Dedifferentiated amniotic fluid mesenchymal stem cell (primary cell): ENCODE measurements around the gene PDE7B.

ENCODE experiments used
- DNase-seq: peaks from one replicate; pipeline ENCODE4 v3.0.0-alpha.2; 2016; ENCODE audit errors: extremely low spot score

The PDE7B gene

DNA sequence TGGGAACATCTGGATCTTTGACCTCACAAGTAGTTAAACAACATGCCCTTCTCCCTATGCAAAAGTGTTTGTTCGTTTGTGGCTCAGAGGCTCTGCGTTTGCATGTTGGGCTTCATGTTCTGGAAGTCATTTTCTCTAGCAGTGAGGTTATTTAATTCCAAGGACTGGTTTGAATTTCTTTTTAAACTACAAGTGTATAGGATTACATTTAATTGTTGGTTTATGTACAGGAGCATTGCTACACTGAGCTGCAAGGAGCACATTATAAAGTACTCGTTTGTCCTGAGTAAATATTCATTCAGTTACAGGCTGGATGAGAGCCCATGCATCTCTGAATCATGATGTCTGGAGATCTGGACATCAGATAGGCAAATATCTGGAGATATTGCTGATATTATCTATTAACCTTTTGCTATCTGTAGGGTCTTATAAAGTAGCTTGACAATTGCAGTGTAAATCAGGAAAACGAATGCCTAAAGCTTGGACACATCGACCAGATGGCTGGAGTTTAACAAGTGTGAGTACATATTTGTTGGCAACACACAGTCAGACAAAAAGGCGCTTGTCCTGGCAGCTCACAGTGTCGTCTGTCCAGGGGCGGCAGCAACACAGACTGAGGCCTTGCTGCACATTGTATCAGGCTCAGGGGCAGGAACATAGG, 84.6 kb downstream of the PDE7B start:
- peak; percentile 58 for DNase-seq

- peak; percentile 93 for DNase-seq
Measured at GRCh38 chr6:135936606-135937005, 85.1 kb downstream of the PDE7B start.

DNA sequence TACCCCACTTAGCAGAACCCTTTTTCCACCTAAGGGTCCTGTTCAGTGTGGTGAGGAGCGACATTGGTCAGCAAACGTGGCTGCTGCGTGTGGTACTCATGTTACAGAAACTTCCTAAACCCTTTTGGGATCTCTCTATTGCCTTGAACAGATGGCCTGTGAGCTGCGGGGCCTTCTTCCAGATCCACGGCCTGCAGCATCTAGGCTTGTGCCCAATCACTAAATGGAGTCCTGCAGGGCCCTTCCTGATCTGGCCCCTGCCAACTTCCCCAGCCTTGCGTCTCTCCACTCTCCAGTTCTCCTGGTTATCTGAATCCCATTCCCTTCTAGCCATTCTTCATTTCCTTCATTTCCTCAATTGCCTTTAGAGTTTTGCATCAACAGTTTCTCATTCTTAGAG, 85.6 kb downstream of the PDE7B start:
- no peak for DNase-seq

DNA sequence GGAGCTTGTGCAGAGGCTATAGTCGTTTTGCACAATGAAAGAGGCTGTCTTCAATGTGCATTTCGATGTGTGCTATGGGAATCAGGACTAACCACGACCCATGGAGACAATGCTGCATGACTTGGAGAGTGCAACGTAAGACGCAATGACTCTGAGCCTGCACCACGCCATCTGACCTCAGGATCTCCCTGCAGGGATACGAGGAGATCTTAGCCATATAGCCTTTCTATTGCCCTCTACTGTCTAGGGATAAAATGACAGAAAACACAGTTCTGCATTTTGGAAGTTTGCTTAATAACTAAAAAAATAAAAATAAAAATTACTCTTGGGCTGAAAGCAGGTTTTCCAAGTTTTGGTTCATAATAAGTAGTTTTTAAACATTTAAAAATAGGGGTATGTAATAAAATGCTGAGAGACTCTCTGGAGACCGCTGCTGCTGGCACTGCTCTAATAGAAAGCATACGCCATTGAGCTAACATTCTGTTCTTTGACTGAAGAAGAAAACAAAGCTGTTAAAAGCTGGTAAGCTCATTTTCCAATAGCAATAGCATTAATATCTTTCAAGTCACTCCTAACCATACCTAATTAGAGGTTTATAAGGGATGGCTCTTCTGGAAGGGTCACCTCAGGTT, 87.2 kb downstream of the PDE7B start:
- no peak for DNase-seq

DNA sequence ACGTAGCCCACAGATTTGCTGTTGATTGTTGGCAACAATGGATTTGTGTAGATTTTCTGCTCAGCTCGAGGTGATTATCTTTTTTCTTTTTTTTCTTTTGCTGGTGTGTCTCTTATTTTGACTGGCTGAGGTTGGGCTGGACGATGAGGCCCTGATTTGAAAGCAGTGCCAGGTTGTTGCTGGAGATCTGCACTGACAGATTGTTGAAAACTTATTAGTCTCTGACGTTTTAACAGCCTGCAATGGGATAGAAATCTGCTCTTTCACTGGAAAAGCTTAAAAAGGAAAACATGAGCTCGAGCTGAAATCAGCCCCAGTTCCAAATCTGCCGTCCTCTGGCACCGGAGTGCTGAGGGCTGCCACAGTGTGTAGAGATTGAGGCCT, 87.7 kb downstream of the PDE7B start:
- DNase-seq = no peak

DNA sequence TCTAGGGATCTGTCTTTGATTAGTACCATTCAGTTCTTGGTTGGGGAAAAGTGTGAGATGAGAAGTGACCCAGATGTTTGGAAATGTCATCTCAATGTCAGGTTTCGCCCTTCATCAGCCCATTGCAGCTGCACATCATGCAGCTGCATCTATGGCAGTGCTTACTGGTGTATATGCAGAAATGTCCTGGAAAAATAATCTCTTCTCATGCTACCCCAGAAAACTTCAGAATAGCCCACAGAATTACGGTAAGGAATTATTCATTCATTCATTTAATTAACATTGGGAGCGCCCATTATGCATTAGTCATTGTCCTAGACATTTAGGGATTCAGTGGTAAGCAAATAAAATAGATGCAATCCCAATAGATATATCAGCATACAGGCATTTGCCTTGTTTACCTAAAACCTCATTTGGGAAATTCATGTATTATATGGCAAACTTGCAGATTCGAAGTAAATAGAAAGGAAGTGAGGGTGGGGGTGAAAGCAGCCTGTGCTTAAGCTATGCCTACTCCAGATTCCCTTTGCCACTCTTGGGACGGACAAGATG, 89.2 kb downstream of the PDE7B start:
- DNase-seq = no peak

GRCh38 chr6:135941275-135942025, 89.9 kb downstream of the PDE7B start:
- no peak for DNase-seq

- no peak for DNase-seq
Measured at GRCh38 chr6:135944120-135944519, 92.6 kb downstream of the PDE7B start.

GRCh38 chr6:135946674-135947073, 95.2 kb downstream of the PDE7B start:
- DNase-seq = no peak

GRCh38 chr6:135950669-135951068, 99.2 kb downstream of the PDE7B start:
- no peak for DNase-seq

DNA sequence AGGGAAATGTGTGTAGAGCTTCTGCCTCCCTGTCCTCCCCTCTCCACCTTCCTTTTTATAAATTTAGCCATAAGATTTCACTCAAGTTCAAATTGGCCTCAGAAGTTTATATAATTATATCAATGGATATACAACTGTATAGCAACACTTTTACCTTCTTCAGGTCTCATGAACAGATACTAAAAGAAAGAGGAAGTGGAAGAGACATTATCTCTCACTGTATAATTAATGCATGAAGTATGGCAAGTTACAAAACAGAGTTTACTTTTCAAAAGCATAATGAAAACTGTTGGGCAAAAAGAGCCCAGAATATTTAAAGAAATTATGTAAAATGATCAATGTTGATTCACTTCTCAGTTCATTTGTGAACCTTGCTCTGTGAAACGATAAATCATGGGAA, 99.7 kb downstream of the PDE7B start:
- no peak for DNase-seq

DNA sequence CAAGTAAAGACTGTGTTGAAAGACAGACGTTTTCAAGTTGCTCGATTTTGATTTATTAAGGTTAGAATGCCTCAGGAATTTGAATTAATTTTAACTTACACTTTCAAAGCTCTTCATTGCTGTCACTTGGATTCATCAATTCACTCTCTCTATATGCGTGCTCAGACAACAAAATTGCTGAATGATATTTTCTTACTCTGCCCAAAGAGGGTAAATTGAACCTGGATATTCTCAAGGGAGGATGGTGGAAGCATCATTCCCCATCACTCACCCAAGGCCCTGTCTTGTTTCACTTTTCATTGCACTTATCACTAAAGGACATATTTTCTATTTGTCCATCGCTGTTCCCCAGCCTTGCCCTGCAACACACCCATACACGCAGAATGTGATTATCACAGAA, 102.3 kb downstream of the PDE7B start:
- DNase-seq = no peak

DNA sequence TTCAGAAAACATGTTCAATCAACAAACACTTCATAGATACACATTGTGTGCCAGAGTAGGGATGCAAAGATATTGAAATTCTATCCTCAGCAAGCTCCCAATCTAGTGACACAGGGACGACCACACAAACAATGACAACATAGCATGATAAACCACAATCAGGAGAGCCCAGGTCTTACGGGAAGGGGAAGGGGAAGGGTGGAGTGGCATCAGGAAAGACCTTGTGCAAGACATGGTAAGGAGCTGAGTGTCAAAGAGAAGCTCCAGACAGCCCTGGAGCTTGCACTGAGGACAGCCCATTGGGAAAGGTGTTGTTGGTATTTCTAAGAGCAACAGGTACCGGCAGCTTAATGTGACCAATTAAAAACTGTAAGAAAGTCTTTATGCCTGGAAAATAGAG, 103.6 kb downstream of the PDE7B start:
- DNase-seq = no peak

GRCh38 chr6:135962731-135963130, 111.2 kb downstream of the PDE7B start:
- DNase-seq = no peak

GRCh38 chr6:135970750-135971149, 119.2 kb downstream of the PDE7B start:
- DNase-seq = no peak

DNA sequence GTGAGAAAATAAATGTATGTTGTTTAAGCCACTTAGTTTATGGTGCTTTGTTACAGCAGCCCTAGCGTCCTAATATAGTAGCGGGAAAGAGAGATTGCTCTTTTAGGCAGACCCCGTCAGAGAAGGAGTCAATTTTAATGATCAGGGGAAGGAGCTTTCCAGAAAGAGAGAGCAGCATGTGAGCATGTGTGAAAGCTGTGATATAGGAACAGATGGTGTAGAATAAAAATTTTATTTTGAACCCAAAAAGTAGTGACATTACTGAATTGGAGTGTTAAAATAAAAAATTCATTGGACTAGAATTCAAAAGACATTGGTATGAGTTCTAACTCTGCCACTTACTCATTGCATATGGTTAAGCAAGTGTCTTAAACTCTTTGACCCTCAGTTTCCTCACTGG, 119.8 kb downstream of the PDE7B start:
- no peak for DNase-seq

DNA sequence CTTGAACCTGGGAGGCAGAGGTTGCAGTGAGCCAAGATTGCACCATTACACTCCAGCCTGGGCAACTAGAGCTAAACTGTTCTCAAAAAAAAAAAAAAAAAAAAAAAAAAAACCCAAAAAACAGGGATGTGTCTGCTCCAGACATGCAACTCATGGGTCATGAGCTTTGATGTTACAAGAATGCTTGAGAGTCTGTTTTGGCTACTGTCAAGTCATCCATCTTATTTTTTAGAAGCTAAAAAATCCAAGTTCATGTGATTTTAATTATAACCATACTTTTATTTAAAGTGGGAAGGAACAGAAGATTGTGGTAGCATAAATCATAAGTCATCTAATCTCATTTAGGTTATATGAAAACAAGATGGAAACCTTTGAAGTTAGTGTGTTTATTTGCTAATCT, 120.6 kb downstream of the PDE7B start:
- no peak for DNase-seq

GRCh38 chr6:135972586-135972985, 121.1 kb downstream of the PDE7B start:
- no peak for DNase-seq

DNA sequence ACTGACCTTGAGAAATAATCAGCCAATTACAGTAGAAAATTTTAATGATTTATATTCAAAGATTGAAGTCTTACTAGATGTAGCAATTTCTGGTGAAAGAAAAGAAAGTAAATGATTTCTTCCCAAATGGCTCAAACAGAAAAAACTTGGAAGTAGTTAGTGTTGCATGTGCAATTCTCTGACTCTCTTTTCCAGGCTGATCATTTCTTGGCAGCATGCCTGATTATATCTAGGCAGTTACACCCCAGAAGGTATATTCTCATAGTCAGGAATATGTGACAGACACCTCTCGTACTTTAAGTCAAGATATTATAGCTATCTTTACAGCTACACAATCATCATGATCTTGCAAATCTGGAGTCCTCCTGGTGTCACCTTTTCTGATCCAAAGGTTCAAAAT, 122.9 kb downstream of the PDE7B start:
- no peak for DNase-seq

DNA sequence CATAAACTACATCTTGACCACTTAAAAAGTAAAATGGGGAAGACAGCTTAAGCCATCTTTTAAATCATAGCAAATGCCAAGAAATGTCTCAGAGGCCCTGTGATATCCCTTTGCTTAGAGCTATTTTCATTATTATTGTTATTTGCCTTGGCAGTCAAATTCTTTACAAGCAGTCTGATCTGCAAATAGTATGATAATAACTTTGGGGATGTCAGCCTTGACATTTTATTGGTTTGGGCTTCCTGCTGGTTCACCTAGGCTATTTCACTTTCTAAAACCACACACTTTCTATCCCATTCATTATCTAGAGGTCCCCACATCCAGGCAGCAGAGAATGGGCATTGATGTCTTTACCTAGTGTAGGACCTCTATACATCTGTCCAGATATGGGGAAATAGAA, 125.1 kb downstream of the PDE7B start:
- DNase-seq = no peak

DNA sequence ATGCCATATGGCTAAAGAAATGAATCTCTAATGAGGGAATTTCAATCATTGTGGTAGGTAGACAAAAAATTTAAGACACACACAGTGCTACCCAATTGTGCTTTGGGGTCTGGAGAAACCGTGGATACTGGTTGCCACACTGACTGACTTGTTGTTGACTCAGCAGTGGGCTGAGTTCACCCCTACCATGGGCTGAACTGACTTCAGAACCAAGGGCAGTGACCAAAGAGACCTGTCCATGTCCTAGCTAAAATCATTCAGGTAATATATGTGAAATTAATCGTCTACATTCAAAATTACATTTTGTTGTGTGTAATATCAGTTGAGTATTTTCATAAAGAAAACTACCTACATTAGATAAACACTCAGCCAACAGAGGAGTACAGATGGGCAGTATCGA, 131.6 kb downstream of the PDE7B start:
- DNase-seq = no peak

GRCh38 chr6:135983718-135984343, 132.3 kb downstream of the PDE7B start:
- no peak for DNase-seq
